CD4-positive, alpha-beta T cell (primary cell): Measurements from ENCODE around the gene ADGRE3. TPM values are rescaled to one million over a fixed set of nuclear protein-coding genes. Genes with fewer than 3 reads are reported as not detected.

Experiments
- ATAC-seq: fragments of 200-7000 bp; cut with Tn5 transposase; one replicate; pipeline ENCODE4 v1.10.0; 2022; ENCODE audit warnings: mild to moderate bottlenecking; ENCODE audit not compliant: poor library complexity
- CTCF ChIA-PET: fragments of 350-600 bp; sonication (Branson Sonifier 250); formaldehyde crosslinking; loops from one replicate; lab custom pipeline; 2021; ENCODE audit warnings: antibody characterized with exemption, inconsistent platforms; lab: Charles Lee
- POLR2A ChIA-PET: fragments of 350-600 bp; sonication (Branson Sonifier 250); formaldehyde crosslinking; loops from one replicate; lab custom pipeline; 2021; ENCODE audit warnings: antibody characterized with exemption, inconsistent platforms; lab: Charles Lee
- DNase-seq, 14 experiments: peaks; one replicate each; pipeline ENCODE4 v3.0.0-alpha.2; 2013 to 2020; ENCODE audit warnings: mixed read lengths in 2 of 14
- H3K27ac ChIP-seq, 2 donors: one replicate each; pipeline versions ENCODE4 v1.5.1 to v1.7.0; 2013; ENCODE audit warnings: low read length in 2 of 2, low read depth in 1 of 2, mild to moderate bottlenecking in 1 of 2
- H3K27me3 ChIP-seq, 2 experiments: 1 replicate in 1 of 2; 2 replicates in 1 of 2; pipeline versions ENCODE4 v1.6.1 to v1.7.0; 2013; ENCODE audit warnings: low read length in 2 of 2, control low read depth in 1 of 2, mild to moderate bottlenecking in 1 of 2, moderate library complexity in 1 of 2; ENCODE audit not compliant: insufficient read depth in 2 of 2, control insufficient read depth in 1 of 2
- H3K36me3 ChIP-seq: one replicate; pipeline ENCODE4 v1.6.1; 2013; ENCODE audit warnings: low read length, control low read depth; ENCODE audit not compliant: insufficient read depth
- H3K4me1 ChIP-seq: one replicate; pipeline ENCODE4 v1.6.1; 2013; ENCODE audit warnings: low read length, control low read depth; ENCODE audit not compliant: insufficient read depth
- H3K4me3 ChIP-seq: one replicate; pipeline ENCODE4 v1.5.1; 2013; ENCODE audit warnings: mild to moderate bottlenecking, low read length, moderate library complexity
- H3K9me3 ChIP-seq, 2 experiments: 1 replicate in 1 of 2; 2 replicates in 1 of 2; pipeline versions ENCODE4 v1.6.1 to v1.7.0; 2013; ENCODE audit warnings: low read length in 2 of 2, mild to moderate bottlenecking in 2 of 2, control low read depth in 1 of 2, moderate library complexity in 1 of 2; ENCODE audit not compliant: control insufficient read depth in 1 of 2, insufficient read depth in 1 of 2
- H3K27ac Mint-ChIP-seq: one replicate; pipeline ENCODE4 v1.8.0; 2020; ENCODE audit warnings: mixed read lengths
- H3K27me3 Mint-ChIP-seq: one replicate; pipeline ENCODE4 v1.8.0; 2021; ENCODE audit warnings: mixed read lengths
- H3K36me3 Mint-ChIP-seq: one replicate; pipeline ENCODE4 v1.8.0; 2021; ENCODE audit warnings: low read depth, mixed read lengths
- H3K4me1 Mint-ChIP-seq: one replicate; pipeline ENCODE4 v1.8.0; 2021; ENCODE audit warnings: low read depth, mixed read lengths
- H3K4me3 Mint-ChIP-seq: one replicate; pipeline ENCODE4 v1.8.0; 2020; ENCODE audit warnings: mild to moderate bottlenecking, mixed read lengths
- H3K9me3 Mint-ChIP-seq: one replicate; pipeline ENCODE4 v1.8.0; 2020; ENCODE audit warnings: mixed read lengths
- CTCF ChIP-seq: fragments of 200-600 bp; IDR thresholded peaks from one replicate; pipeline ENCODE4 v1.8.0; 2022; ENCODE audit warnings: antibody characterized with exemption, mild to moderate bottlenecking
- intact Hi-C, 2 experiments: fragments of 100-400 bp; cut with DNase I in 1 of 2; cut with micrococcal nuclease in 1 of 2; formaldehyde crosslinking; loops; one replicate each; pipeline versions ENCODE4 v1.15.1 to v1.9.0; 2023 to 2025; cut with DNase I, micrococcal nuclease
- total RNA-seq, 174 experiments: library from RNA in 2 of 174; stranded (reverse) in 2 of 174; gene quantifications; one replicate each; pipeline ENCODE4 v1.2.3 and lab custom pipeline; 2021 to 2026

The ADGRE3 gene
- total RNA-seq, 2 experiments from 2014 or later = not detected

GRCh38 chr19:14571695-14572490 lies 102.8 kb downstream of the ADGRE3 start, which contains the start of gene NDUFB7:
NDUFB7 (minus strand) TSS chr19:14572066; CDS start chr19:14572000, 66 bp downstream.
- H3K4me3 Mint-ChIP-seq = peak within 1 kb of the TSS; percentile 96
- H3K27me3 Mint-ChIP-seq = no peaks in the 10 kb centered on the region
- POLR2A ChIA-PET = interaction anchor here (0.6 to 2.1 kb wide), 13 partner anchors 15 to 1408 kb away, joined by 3 to 9 read pairs (median 4); partner anchors contain the start of genes DNAJB1 and ZNF333
- TF ChIP-seq CTCF = peak; percentile 83
- peak within 1 kb of the TSS; percentile 89 for H3K27ac Mint-ChIP-seq
- H3K36me3 ChIP-seq = peaks cover 7% of the 10 kb centered on the region
- peak within 1 kb of the TSS; percentile 84 for H3K4me3 ChIP-seq
- H3K4me1 ChIP-seq = peaks cover 40% of the 10 kb centered on the region
- H3K27me3 ChIP-seq = no peaks in the 10 kb centered on the region
- intact Hi-C loops = loop anchor here (1.0 to 5.0 kb wide), 2 partner anchors 117 to 490 kb away; no protein-coding TSS in a partner anchor
- CTCF ChIA-PET = interaction anchor here (0.6 to 4.7 kb wide), 10 partner anchors 16 to 1294 kb away, joined by 3 to 74 read pairs (median 4); partner anchors contain the start of genes DNAJB1 and ZNF333
- peak within 1 kb of the TSS; percentile 0 to 29 for H3K27ac ChIP-seq
- peak; percentile 75 to 97 (median 85) for DNase-seq
- ATAC-seq = peak; percentile 92
- peaks cover 32% of the 10 kb centered on the region for H3K4me1 Mint-ChIP-seq
- peaks cover 22% of the 10 kb centered on the region for H3K36me3 Mint-ChIP-seq
- H3K9me3 ChIP-seq = no peaks in the 10 kb centered on the region
- no peaks in the 10 kb centered on the region for H3K9me3 Mint-ChIP-seq

DNA sequence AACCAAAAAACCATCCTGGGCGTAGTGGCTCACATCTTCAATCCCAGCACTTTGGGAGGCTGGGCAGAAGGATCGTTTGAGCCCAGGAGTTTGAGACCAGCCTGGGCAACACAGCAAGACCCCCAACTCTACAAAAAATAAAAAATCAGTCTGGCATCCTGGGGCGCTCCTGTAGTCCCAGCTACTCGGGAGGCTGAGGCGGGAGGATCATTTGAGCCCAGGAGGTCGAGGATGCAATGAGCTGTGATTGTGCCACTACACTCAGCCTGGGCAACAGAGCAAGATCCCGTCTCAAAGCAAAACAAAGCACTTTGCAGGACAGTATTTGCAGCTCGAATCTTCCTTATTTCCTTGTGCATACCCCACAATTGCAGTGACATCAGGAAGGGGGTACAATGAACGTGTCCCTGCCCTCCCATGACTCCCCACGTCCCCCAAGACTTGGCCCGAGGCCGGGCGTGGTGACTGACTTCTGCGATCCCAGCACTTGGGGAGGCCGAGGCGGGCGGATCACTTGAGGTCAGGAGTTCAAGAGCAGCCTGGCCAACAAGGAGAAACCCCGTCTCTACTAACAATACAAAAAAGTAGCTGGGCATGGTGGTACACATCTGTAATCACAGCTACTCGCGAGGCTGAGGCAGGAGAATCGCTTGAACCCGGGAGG lies 103.6 kb downstream of the ADGRE3 start:
- H3K36me3 Mint-ChIP-seq = peaks cover 26% of the 10 kb centered on the region
- H3K9me3 Mint-ChIP-seq = no peaks in the 10 kb centered on the region
- no peak for TF ChIP-seq CTCF
- peaks cover 10% of the 10 kb centered on the region for H3K36me3 ChIP-seq
- H3K27ac ChIP-seq = peak overlapping the region; percentile 0 to 29
- H3K27me3 Mint-ChIP-seq = no peaks in the 10 kb centered on the region
- peak overlapping the region; percentile 89 for H3K27ac Mint-ChIP-seq
- no peaks in the 10 kb centered on the region for H3K9me3 ChIP-seq
- H3K4me1 Mint-ChIP-seq = peaks cover 33% of the 10 kb centered on the region
- CTCF ChIA-PET = interaction anchor here (1.4 to 4.7 kb wide), 3 partner anchors 15 to 99 kb away, joined by 3 to 28 read pairs (median 4); partner anchors contain the start of gene DNAJB1
- H3K4me3 ChIP-seq = peak overlapping the region; percentile 84
- peak overlapping the region; percentile 96 for H3K4me3 Mint-ChIP-seq
- DNase-seq = peak in 1 of 14 experiments; percentile 28
- intact Hi-C loops = loop anchor here in 1 of 2 experiments (5.0 kb wide), 1 partner anchor 489 kb away; no protein-coding TSS in a partner anchor
- peaks cover 43% of the 10 kb centered on the region for H3K4me1 ChIP-seq
- no peaks in the 10 kb centered on the region for H3K27me3 ChIP-seq
- POLR2A ChIA-PET = interaction anchor here (1.3 to 2.1 kb wide), 5 partner anchors 14 to 434 kb away, joined by 3 to 9 read pairs (median 4); no protein-coding TSS in a partner anchor
- no peak for ATAC-seq

Other genes starting within 250 kb of the ADGRE3 start
- gene PKN1, start 241.5 kb downstream of the ADGRE3 start, total RNA-seq = 100 to 1,000 TPM; 171 TPM
- gene PTGER1, start 199.5 kb downstream of the ADGRE3 start, total RNA-seq = not detected
- gene GIPC1, start 178.7 kb downstream of the ADGRE3 start, total RNA-seq = 10 to 100 TPM; 17.8 to 21.0 TPM
- gene DNAJB1, start 156.4 kb downstream of the ADGRE3 start, total RNA-seq = 100 to 1,000 TPM; 666 to 672 TPM
- gene TECR, start 145.2 kb downstream of the ADGRE3 start, total RNA-seq = 100 to 1,000 TPM; 217 to 232 TPM
- gene NDUFB7, start 102.8 kb downstream of the ADGRE3 start, total RNA-seq = 10 to 100 TPM; 31.7 to 39.1 TPM
- not detected for gene CLEC17A, start 91.8 kb downstream of the ADGRE3 start, total RNA-seq
- gene ZNF333, start 15.2 kb upstream of the ADGRE3 start, total RNA-seq = 10 to 100 TPM; 15.5 to 17.6 TPM
- gene ADGRE2, start 103.7 kb upstream of the ADGRE3 start, total RNA-seq = 1 to 10 TPM; 3.0 to 3.8 TPM
- not detected for gene OR7A5, start 160.3 kb upstream of the ADGRE3 start, total RNA-seq
- not detected for gene OR7C1, start 160.3 kb upstream of the ADGRE3 start, total RNA-seq
- not detected for gene OR7A10, start 174.1 kb upstream of the ADGRE3 start, total RNA-seq
- not detected for gene OR7A17, start 211.3 kb upstream of the ADGRE3 start, total RNA-seq